DND-41 (cell line): ENCODE measurements around the gene SHROOM1.

Experiments used
- EZH2 ChIP-seq: IDR thresholded peaks from 3 replicates; pipeline ENCODE4 v1.6.1; 2012; ENCODE audit warnings: borderline replicate concordance, low read depth, mild to moderate bottlenecking, moderate library complexity, low read length, inconsistent platforms; ENCODE audit not compliant: severe bottlenecking
- TF ChIP-seq, protein P1 (sequence below): IDR thresholded peaks from 2 replicates; pipeline ENCODE4 v1.5.1; 2012; ENCODE audit warnings: borderline replicate concordance, low read length, moderate library complexity, mild to moderate bottlenecking; ENCODE audit not compliant: poor library complexity, severe bottlenecking; ENCODE audit errors: extremely low read depth

DNA sequence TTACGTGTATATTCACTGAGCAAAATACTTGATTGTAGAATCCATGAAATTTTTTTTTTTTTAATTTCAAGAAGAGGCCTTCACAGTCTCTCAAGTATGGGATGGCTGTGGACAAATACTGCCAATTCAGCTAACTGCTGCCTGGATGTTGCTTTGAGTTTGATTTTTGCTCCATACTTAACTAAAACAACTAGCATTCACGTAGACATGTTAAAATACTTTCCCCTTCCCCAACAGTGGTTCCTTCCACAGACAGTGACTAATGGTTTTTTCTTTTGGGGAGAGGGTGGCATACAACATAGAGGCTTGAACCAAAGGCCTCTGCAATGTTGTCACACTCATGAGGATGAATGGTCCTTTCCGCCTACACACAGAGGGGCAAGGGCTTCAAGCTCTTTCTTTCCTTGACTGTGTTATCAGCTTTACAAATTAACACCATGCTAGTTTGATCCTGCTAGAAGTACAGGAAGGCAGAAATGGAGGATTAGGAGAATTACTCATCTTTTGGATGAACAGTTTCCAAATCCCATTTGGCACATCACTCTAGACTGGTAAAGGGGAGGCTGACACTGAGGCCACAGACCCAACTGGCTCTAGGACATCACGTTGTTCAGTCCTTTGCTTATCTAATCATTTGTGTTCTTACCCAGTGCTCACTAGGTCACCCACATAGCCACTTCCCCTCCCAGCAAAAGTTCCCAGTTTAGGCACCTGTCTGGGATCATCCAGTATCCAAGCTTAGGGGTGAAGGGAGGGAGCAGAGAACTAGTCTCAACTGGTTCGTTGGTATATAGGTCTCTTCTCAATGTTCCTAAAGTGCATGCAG lies 41.2 kb upstream of the SHROOM1 start:
- TF ChIP-seq, protein P1, sequence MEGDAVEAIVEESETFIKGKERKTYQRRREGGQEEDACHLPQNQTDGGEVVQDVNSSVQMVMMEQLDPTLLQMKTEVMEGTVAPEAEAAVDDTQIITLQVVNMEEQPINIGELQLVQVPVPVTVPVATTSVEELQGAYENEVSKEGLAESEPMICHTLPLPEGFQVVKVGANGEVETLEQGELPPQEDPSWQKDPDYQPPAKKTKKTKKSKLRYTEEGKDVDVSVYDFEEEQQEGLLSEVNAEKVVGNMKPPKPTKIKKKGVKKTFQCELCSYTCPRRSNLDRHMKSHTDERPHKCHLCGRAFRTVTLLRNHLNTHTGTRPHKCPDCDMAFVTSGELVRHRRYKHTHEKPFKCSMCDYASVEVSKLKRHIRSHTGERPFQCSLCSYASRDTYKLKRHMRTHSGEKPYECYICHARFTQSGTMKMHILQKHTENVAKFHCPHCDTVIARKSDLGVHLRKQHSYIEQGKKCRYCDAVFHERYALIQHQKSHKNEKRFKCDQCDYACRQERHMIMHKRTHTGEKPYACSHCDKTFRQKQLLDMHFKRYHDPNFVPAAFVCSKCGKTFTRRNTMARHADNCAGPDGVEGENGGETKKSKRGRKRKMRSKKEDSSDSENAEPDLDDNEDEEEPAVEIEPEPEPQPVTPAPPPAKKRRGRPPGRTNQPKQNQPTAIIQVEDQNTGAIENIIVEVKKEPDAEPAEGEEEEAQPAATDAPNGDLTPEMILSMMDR, result no peak
- no peak for TF ChIP-seq EZH2
